HS-27A (cell line): Measurements from ENCODE around the gene PPP1R1C.
A peak's percentile ranks its signal among the peaks of the same experiment; 100 is the strongest.

Source experiments
- DNase-seq: peaks from one replicate; pipeline ENCODE4 v3.0.0-alpha.2; 2012; ENCODE audit warnings: low read depth, missing footprints

The PPP1R1C gene

DNA sequence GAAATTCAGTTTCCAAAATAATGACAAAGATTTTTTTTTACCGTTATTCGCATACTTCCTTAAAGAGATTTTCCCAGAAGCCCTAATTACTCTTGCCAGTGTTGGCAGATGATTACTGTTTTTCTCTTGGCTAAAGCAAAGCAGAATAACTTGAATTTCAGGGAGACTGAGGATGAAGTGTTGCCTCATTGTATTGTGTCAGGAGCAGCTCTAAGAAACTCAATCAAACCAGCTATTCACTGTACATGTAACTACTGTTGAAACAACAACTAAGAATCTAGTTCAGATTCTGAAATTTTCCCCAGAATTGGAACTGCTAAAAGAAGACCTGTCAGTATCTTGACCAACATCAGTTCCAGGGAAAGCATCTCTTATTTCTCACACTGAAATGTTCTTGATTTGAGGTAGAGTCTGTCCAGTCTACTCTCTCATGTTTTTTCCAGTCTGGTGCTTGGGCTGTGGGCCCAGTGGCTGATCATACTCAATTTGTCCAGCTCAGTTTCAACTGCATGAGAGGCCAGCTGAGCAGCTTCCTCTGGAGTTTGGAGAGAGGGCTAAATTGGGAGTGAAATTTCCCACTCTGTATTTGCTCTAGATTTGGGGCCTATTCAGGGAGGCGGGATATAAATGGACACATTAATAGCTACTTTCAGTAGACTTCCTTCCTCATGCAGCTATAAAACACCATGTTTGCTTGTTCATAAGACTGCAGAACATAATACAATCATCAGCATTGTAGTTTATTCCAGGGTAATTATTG, 78.5 kb downstream of the PPP1R1C start:
- no peak for DNase-seq

- peak; percentile 60 for DNase-seq
These were observed 80.9 kb downstream of the PPP1R1C start for GRCh38 chr2:182066400-182067087.

DNA sequence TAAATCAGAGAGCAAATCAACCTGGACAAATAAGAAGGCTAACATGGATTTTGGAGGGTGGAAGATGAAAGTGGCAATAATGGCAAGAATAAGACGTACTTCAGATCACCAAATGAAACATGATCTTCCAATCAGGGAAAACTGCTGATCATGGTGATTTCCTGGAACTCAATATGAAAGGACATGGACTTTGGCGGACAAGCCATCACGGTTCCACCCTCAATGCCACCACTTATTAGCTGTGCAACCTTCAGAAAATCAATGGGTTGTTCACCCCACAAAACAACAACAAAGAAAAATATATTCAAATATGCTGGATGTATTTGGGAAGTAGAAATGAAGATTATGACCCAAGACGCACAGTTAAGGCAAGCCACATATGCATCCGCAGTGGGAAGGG, 81.7 kb downstream of the PPP1R1C start:
- no peak for DNase-seq

- DNase-seq = no peak
These were observed 83.2 kb downstream of the PPP1R1C start for GRCh38 chr2:182068811-182069210.

DNA sequence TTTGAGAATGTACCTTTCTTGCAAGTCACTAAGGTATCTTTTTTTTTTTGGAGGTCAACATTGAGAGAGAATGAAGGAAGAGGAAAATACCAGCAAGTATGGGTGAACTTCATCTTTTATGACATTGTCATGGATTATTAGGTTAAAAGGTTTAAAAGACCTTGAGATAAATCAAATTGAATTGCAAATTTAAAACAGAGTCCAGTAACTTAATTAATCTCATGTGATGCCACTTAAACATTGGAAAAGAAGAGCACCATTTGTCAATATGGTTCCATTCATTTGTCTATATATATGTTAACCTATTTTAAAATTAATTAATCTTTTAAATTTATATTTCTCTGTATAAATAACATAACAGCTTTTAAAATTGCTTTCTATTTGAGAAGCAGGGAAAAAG, 83.8 kb downstream of the PPP1R1C start:
- DNase-seq = no peak

GRCh38 chr2:182069908-182070307, 84.3 kb downstream of the PPP1R1C start:
- DNase-seq = no peak

GRCh38 chr2:182070736-182071135, 85.1 kb downstream of the PPP1R1C start:
- no peak for DNase-seq

GRCh38 chr2:182072861-182073260, 87.2 kb downstream of the PPP1R1C start:
- DNase-seq = no peak

GRCh38 chr2:182073613-182074012, 88.0 kb downstream of the PPP1R1C start:
- no peak for DNase-seq

- DNase-seq = no peak
These were observed 91.4 kb downstream of the PPP1R1C start for GRCh38 chr2:182077023-182077422.

DNA sequence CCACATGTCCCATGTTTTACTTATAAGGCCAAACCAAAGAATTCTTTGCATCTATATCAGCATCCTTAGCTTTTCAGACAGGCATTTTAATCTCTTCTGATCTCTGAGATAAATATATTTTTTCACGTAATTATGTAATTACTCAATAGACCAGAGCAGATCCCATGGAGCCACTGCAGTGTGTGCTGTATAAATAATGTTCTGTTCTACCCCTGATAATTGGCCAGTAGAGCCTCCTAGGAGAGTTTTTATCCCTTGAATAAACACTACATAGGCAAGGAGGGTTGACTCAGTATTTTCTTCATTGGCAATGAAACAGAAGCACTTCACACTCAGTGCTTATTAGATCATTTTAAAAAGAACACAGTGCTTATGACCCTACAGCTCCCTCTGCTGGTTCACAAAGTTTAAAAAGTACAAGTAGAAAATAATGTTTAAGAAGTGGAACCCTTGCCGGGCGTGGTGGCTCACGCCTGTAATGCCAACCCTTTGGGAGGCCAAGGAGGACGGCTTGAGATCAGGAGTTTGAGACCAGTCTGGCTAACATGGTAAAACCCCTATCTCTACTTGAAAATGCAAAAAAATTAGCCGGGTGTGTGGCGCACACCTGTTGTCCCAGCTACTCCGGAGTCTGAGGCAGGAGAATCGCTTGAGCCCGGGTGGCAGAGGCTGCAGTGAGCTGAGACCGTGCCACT, 91.9 kb downstream of the PPP1R1C start:
- peak; percentile 73 for DNase-seq

- DNase-seq = no peak
These were observed 93.4 kb downstream of the PPP1R1C start for GRCh38 chr2:182078988-182079602.

DNA sequence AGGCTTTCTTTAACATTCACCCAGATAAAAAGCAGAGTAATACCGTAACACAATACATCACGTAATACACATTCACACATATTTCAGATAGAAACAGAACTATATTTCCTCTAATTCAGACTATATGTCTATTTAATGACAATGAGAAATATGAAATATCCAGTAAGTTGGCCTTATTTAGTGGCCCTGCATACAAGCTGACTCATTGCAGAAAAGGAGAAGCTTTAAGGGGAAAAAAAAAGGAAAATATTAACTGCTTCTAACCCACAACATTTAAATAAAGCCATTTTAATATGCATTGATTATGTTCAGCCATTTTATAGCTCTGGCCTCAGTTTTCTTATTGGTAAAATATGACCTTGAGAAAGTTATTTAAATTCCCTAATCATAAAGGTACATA, 94.8 kb downstream of the PPP1R1C start:
- no peak for DNase-seq

DNA sequence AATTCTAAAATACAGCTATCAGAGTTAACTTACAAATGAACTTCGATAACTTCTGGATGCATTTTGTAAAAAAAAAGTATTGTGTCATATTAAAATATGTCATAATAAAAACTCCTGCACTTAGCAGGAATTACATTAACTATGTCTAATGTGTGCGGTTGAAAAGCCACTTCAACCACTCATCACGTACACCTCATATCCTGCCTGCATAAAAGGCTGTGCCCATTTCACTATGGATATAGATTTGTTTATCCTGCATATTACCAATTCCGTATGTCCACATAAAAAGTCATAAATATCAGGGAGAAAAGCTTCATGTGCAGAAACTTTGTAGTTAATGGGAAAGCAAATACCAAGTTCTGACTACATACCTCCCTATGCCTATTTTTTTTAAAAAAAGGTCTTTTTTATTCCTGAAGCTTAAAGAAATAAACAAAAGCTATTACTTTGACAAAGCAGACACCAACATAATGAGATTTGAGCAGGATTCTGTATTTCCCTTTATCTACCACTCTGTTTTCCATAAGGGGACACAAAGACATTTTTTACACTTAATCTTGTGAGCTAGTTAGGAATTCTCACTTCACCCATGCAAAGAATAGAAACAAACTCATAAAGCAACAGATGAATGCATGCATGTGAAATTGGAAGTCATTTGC, 96.1 kb downstream of the PPP1R1C start:
- DNase-seq = no peak

GRCh38 chr2:182088681-182089320, 103.1 kb downstream of the PPP1R1C start:
- DNase-seq = no peak

GRCh38 chr2:182090486-182090885, 104.8 kb downstream of the PPP1R1C start:
- DNase-seq = no peak

GRCh38 chr2:182097571-182098164, 112.0 kb downstream of the PPP1R1C start:
- DNase-seq = no peak

- no peak for DNase-seq
These were observed 113.0 kb downstream of the PPP1R1C start for GRCh38 chr2:182098648-182099047.

- DNase-seq = no peak
These were observed 115.6 kb downstream of the PPP1R1C start for GRCh38 chr2:182101263-182101662.

DNA sequence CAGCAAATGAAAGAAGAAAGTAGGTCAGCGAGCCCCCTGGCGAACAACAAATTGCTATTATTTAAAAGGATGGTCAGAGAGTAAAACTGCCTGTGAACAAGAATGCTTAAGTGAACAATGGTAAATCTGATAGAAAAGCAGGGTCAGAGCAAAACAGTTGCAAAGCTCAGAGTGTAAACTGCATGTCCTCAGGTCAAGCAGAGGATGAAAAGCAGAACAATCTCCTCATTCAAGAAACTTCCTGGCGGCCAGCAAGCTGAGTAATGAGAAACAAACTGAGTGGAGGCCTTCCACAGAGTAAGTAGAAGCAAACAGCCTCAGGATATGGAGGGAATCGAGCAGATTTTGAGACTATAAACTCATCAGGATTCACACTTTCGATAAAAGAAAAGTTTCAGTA, 117.9 kb downstream of the PPP1R1C start:
- DNase-seq = no peak

DNA sequence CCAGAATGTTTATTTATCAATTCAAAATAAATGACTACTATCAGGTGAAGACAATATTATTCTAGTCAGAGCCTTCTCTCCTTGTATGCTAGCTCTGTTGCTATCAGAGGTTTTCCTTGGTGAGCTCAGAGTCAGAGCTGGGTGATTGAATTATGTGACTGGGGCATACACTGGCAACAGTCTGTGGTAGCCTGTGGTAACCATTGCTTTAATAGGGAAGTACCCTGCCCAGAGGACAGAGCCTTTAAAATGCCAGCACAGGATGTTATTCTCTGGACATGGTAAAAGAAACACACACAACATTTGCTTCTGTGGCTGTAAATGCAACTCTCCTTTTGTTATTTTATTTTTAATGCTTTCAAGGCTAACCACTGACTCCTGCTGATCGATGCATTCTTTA, 124.7 kb downstream of the PPP1R1C start:
- no peak for DNase-seq
